Esophagus muscularis mucosa (tissue), 4 donors: ENCODE results near the gene NSRP1.

Experiments used
- CTCF ChIP-seq, 3 experiments: fragments of 200-600 bp in 2 of 3; fragments of 450-650 bp in 1 of 3; sonication (generic) in 2 of 3; IDR thresholded peaks; one replicate each; pipeline ENCODE4 v1.5.1; 2017 to 2019; ENCODE audit warnings: antibody characterized with exemption in 3 of 3, mild to moderate bottlenecking in 2 of 3, moderate library complexity in 1 of 3
- EP300 ChIP-seq: sonication (generic); formaldehyde crosslinking; IDR thresholded peaks from one replicate; pipeline ENCODE4 v1.6.1; 2017; ENCODE audit warnings: antibody characterized with exemption
- POLR2A ChIP-seq: fragments of 450-650 bp; IDR thresholded peaks from one replicate; pipeline ENCODE4 v1.6.1; 2017; ENCODE audit warnings: antibody characterized with exemption, moderate library complexity, mild to moderate bottlenecking, low read depth
- POLR2AphosphoS5 ChIP-seq, 2 donors: sonication (generic); formaldehyde crosslinking; IDR thresholded peaks; one replicate each; pipeline ENCODE4 v1.6.1; 2017; ENCODE audit warnings: antibody characterized with exemption in 2 of 2

DNA sequence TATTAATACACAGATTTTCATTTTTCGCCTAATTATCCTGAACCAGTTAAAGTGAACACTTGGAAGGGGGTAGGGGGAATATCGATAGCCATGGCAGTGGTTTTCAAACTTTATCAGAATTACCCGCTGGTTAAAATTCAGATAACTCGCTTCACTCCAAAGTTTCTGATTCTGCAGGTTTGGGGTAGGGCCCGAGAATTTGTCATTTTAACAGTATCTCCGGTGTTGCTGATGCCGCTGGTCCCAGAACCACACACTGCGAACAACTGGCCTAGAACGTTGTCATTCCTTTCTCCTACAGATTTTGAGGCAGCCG, 313 bp upstream of the NSRP1 start:
- TF ChIP-seq CTCF (IDR thresholded peaks at IDR 0.05), result no peak
- no peak for TF ChIP-seq POLR2A
- TF ChIP-seq POLR2AphosphoS5 (IDR thresholded peaks at IDR 0.05), result no peak
- TF ChIP-seq EP300, result no peak
